DOHH2 (cell line): Measurements from ENCODE around the gene ZNF714.

ENCODE experiments used
- EZH2phosphoT487 ChIP-seq: fragments of 200-600 bp; sonication (generic); IDR thresholded peaks from 2 replicates; pipeline ENCODE4 v1.6.1; 2017; ENCODE audit warnings: borderline replicate concordance, mild to moderate bottlenecking, antibody characterized with exemption, low read length, moderate library complexity, mixed read lengths
- TF ChIP-seq, protein P1 (sequence below): fragments of 200-600 bp; sonication (generic); IDR thresholded peaks from one replicate; pipeline ENCODE4 v1.5.1; 2014; ENCODE audit warnings: antibody characterized with exemption, mild to moderate bottlenecking, low read depth, low read length; ENCODE audit not compliant: poor library complexity, severe bottlenecking

DNA sequence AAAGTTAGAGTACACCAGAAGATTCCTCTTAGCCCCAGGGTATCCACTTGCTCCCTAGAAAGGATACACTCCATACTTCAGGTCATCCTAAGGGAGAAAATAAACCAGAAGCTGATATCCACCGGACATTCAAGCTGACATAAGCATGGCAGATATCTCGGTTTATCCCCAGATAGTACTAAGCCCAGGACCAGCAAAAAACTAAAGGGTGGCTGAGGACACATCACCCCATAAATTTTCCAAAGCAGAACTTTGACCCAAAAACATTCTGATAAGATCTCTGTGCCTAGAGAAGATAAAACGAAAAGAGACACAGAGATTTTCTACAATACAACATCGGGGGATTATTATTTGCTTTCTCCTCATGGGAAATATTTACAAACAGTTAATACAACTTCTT lies 45.9 kb downstream of the ZNF714 start:
- TF ChIP-seq, protein P1, sequence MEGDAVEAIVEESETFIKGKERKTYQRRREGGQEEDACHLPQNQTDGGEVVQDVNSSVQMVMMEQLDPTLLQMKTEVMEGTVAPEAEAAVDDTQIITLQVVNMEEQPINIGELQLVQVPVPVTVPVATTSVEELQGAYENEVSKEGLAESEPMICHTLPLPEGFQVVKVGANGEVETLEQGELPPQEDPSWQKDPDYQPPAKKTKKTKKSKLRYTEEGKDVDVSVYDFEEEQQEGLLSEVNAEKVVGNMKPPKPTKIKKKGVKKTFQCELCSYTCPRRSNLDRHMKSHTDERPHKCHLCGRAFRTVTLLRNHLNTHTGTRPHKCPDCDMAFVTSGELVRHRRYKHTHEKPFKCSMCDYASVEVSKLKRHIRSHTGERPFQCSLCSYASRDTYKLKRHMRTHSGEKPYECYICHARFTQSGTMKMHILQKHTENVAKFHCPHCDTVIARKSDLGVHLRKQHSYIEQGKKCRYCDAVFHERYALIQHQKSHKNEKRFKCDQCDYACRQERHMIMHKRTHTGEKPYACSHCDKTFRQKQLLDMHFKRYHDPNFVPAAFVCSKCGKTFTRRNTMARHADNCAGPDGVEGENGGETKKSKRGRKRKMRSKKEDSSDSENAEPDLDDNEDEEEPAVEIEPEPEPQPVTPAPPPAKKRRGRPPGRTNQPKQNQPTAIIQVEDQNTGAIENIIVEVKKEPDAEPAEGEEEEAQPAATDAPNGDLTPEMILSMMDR: no peak
- no peak for TF ChIP-seq EZH2phosphoT487
